Right atrium auricular region (tissue), 2 donors: ENCODE results near the gene MEIS1. TPM values are rescaled to one million over a fixed set of nuclear protein-coding genes. Genes with fewer than 3 reads are reported as not detected.

Source experiments
- DNase-seq: peaks from one replicate; pipeline ENCODE4 v3.0.0-alpha.2; 2019; ENCODE audit warnings: low spot score
- H3K27ac ChIP-seq, 2 donors: fragments of 200-600 bp; sonication (generic); 1 replicate in 1 of 2; 2 replicates in 1 of 2; pipeline ENCODE4 v1.5.1; 2016 to 2019
- H3K27me3 ChIP-seq, 2 donors: fragments of 200-600 bp; sonication (generic); one replicate each; pipeline versions ENCODE4 v1.5.1 to v1.6.0; 2017 to 2019
- H3K36me3 ChIP-seq: fragments of 200-600 bp; sonication (generic); one replicate; pipeline ENCODE4 v1.5.1; 2016
- H3K4me1 ChIP-seq, 2 donors: fragments of 200-600 bp; sonication (generic); one replicate each; pipeline versions ENCODE4 v1.5.1 to v1.6.0; 2017 to 2019
- H3K4me3 ChIP-seq, 2 donors: fragments of 200-600 bp; sonication (generic); 1 replicate in 1 of 2; 2 replicates in 1 of 2; pipeline ENCODE4 v1.5.1; 2017 to 2019; ENCODE audit warnings: mild to moderate bottlenecking in 1 of 2, moderate library complexity in 1 of 2
- H3K9me3 ChIP-seq, 2 donors: fragments of 200-600 bp; sonication (generic); one replicate each; pipeline ENCODE4 v1.5.1; 2019
- CTCF ChIP-seq, 2 donors: fragments of 200-600 bp; sonication (generic); IDR thresholded peaks; one replicate each; pipeline ENCODE4 v1.5.1; 2019; ENCODE audit warnings: antibody characterized with exemption in 2 of 2
- total RNA-seq, 2 donors: library from RNA; depleted of rRNA; stranded (reverse); fragments of >200 nt; gene quantifications; one replicate each; pipeline ENCODE4 v1.1.0, GENCODE V29; 2016

Gene MEIS1
- total RNA-seq, 2 donors from 2014 or later: 13.6 to 16.7 TPM

GRCh38 chr2:66541646-66542045, 106.7 kb downstream of the MEIS1 start:
- peaks cover 0 to 10% of the 10 kb centered on the region in 2 donors for H3K4me1 ChIP-seq

GRCh38 chr2:66543257-66543767, 108.4 kb downstream of the MEIS1 start:
- no peak overlapping the region for H3K27ac ChIP-seq
- H3K4me3 ChIP-seq: no peak overlapping the region
- no peak for TF ChIP-seq CTCF (IDR thresholded peaks at IDR 0.05)
- H3K9me3 ChIP-seq: no peaks in the 10 kb centered on the region
- no peak for DNase-seq
- H3K4me1 ChIP-seq: peaks cover 0 to 3% of the 10 kb centered on the region in 2 donors
- no peaks in the 10 kb centered on the region for H3K36me3 ChIP-seq
- H3K27me3 ChIP-seq: no peaks in the 10 kb centered on the region

More at GRCh38 chr2:66541646-66542045, 106.7 kb downstream of the MEIS1 start:
- Histone ChIP-seq H3K36me3 (no peaks in the 10 kb centered on the region), H3K27me3 (no peaks in the 10 kb centered on the region), H3K9me3 (no peaks in the 10 kb centered on the region), H3K27ac (no peak overlapping the region), H3K4me3 (no peak overlapping the region)
- DNase-seq: no peak
- no peak for TF ChIP-seq CTCF (IDR thresholded peaks at IDR 0.05)

GRCh38 chr2:66544258-66544657, 109.3 kb downstream of the MEIS1 start:
- DNase-seq: no peak
- Histone ChIP-seq H3K27me3 (no peaks in the 10 kb centered on the region), H3K9me3 (no peaks in the 10 kb centered on the region), H3K36me3 (no peaks in the 10 kb centered on the region), H3K4me1 (peaks cover 0 to 3% of the 10 kb centered on the region in 2 donors), H3K4me3 (no peak overlapping the region), H3K27ac (no peak overlapping the region)
- no peak for TF ChIP-seq CTCF (IDR thresholded peaks at IDR 0.05)

- peaks cover 0 to 3% of the 10 kb centered on the region in 2 donors for H3K4me1 ChIP-seq
- no peak for DNase-seq
- no peaks in the 10 kb centered on the region for H3K36me3 ChIP-seq
- no peaks in the 10 kb centered on the region for H3K27me3 ChIP-seq
- no peak overlapping the region for H3K4me3 ChIP-seq
- H3K9me3 ChIP-seq: no peaks in the 10 kb centered on the region
- no peak overlapping the region for H3K27ac ChIP-seq
- TF ChIP-seq CTCF (IDR thresholded peaks at IDR 0.05): no peak
These were observed 110.3 kb downstream of the MEIS1 start for GRCh38 chr2:66545258-66545657.

- H3K36me3 ChIP-seq: no peaks in the 10 kb centered on the region
- no peaks in the 10 kb centered on the region for H3K27me3 ChIP-seq
- no peak overlapping the region for H3K27ac ChIP-seq
- H3K4me3 ChIP-seq: no peak overlapping the region
- DNase-seq: no peak
- H3K4me1 ChIP-seq: peaks cover 0 to 3% of the 10 kb centered on the region in 2 donors
- H3K9me3 ChIP-seq: no peaks in the 10 kb centered on the region
- TF ChIP-seq CTCF (IDR thresholded peaks at IDR 0.05): no peak
These were observed 112.2 kb downstream of the MEIS1 start for GRCh38 chr2:66547118-66547517.

GRCh38 chr2:66547887-66548286, 113.0 kb downstream of the MEIS1 start:
- TF ChIP-seq CTCF (IDR thresholded peaks at IDR 0.05): no peak
- Histone ChIP-seq H3K36me3 (no peaks in the 10 kb centered on the region), H3K4me1 (peaks cover 0 to 3% of the 10 kb centered on the region in 2 donors), H3K27ac (no peak overlapping the region), H3K27me3 (no peaks in the 10 kb centered on the region), H3K9me3 (no peaks in the 10 kb centered on the region), H3K4me3 (no peak overlapping the region)
- DNase-seq: no peak
